OCI-LY7 (cell line): ENCODE data around the gene EPO. TPM values are rescaled to one million over a fixed set of nuclear protein-coding genes. Genes with fewer than 3 reads are reported as not detected.
A peak's percentile ranks its signal among the peaks of the same experiment; 100 is the strongest.

Experiments used
- BruUV-seq: library from RNA; stranded (reverse); fragments of 400-500 nt; replicated peaks from 2 replicates; lab custom pipeline; 2021; lab: Mats Ljungman, UMichigan
- CTCF ChIA-PET: fragments of 300-600 bp; sonication (Branson Sonifier 250); formaldehyde crosslinking; loops from one replicate; lab custom pipeline; 2022; ENCODE audit warnings: antibody characterized with exemption; ENCODE audit not compliant: unreplicated experiment; lab: Charles Lee
- POLR2A ChIA-PET: fragments of 300-600 bp; sonication (Branson Sonifier 250); formaldehyde crosslinking; loops from one replicate; lab custom pipeline; 2022; ENCODE audit warnings: antibody characterized with exemption; lab: Charles Lee
- DNase-seq: peaks from one replicate; pipeline ENCODE4 v3.0.0-alpha.2; 2015; ENCODE audit warnings: low spot score
- H2AFZ ChIP-seq: fragments of 200-600 bp; sonication (generic), shearing (Covaris generic); 2 replicates; pipeline ENCODE4 v1.6.1; 2014; ENCODE audit warnings: mild to moderate bottlenecking, antibody characterized with exemption, low read length, moderate library complexity
- H3K27ac ChIP-seq: fragments of 200-600 bp; sonication (generic); 2 replicates; pipeline ENCODE4 v1.5.1; 2014; ENCODE audit warnings: mixed run types, low read depth, mild to moderate bottlenecking, moderate library complexity, low read length, inconsistent platforms; ENCODE audit not compliant: poor library complexity, severe bottlenecking
- H3K36me3 ChIP-seq: fragments of 200-600 bp; sonication (generic); 2 replicates; pipeline ENCODE4 v1.6.1; 2014; ENCODE audit warnings: mild to moderate bottlenecking, antibody characterized with exemption, low read length, moderate library complexity, mixed read lengths; ENCODE audit not compliant: insufficient read depth
- H3K4me1 ChIP-seq: fragments of 200-600 bp; sonication (generic); 2 replicates; pipeline ENCODE4 v1.5.1; 2014; ENCODE audit warnings: mild to moderate bottlenecking, low read length; ENCODE audit not compliant: insufficient read depth, poor library complexity, severe bottlenecking
- H3K4me2 ChIP-seq: fragments of 200-600 bp; sonication (generic); 2 replicates; pipeline ENCODE4 v1.6.1; 2014; ENCODE audit warnings: mild to moderate bottlenecking, low read length
- H3K4me3 ChIP-seq: fragments of 200-600 bp; sonication (generic); 2 replicates; pipeline ENCODE4 v1.5.1; 2014; ENCODE audit warnings: mild to moderate bottlenecking, low read depth, low read length; ENCODE audit not compliant: poor library complexity, severe bottlenecking
- H3K79me2 ChIP-seq: fragments of 200-600 bp; sonication (generic); 2 replicates; pipeline ENCODE4 v1.6.1; 2016; ENCODE audit warnings: low read depth, mild to moderate bottlenecking, low read length, moderate library complexity, mixed read lengths; ENCODE audit not compliant: insufficient read depth
- H3K9me2 ChIP-seq: fragments of 200-600 bp; sonication (generic); 2 replicates; pipeline ENCODE4 v1.6.1; 2016; ENCODE audit warnings: mild to moderate bottlenecking, low read length, mixed read lengths; ENCODE audit not compliant: insufficient read depth
- H3K9me3 ChIP-seq: fragments of 200-600 bp; sonication (generic); 2 replicates; pipeline ENCODE4 v1.6.1; 2014; ENCODE audit warnings: mild to moderate bottlenecking, mixed run types, low read length, mixed read lengths
- H4K20me1 ChIP-seq: fragments of 200-600 bp; sonication (generic); 2 replicates; pipeline ENCODE4 v1.6.1; 2014; ENCODE audit warnings: mild to moderate bottlenecking, antibody characterized with exemption, low read length, moderate library complexity, mixed read lengths; ENCODE audit not compliant: insufficient read depth
- CTCF ChIP-seq: fragments of 200-600 bp; sonication (generic); conservative IDR thresholded peaks from 2 replicates; pipeline ENCODE4 v1.5.1; 2014; ENCODE audit warnings: mild to moderate bottlenecking, antibody characterized with exemption, low read length, moderate library complexity, mixed read lengths
- EZH2phosphoT487 ChIP-seq: fragments of 200-600 bp; sonication (generic); IDR thresholded peaks from 2 replicates; pipeline ENCODE4 v1.6.1; 2018; ENCODE audit warnings: low read depth, borderline replicate concordance, mild to moderate bottlenecking, mixed run types, antibody characterized with exemption, low read length, moderate library complexity, mixed read lengths
- intact Hi-C: fragments of 100-400 bp; cut with micrococcal nuclease; formaldehyde crosslinking; loops from one replicate; pipeline ENCODE4 v1.10.0; 2022; ENCODE audit not compliant: unreplicated experiment
- total RNA-seq, 2 experiments: library from RNA; depleted of rRNA in 1 of 2; stranded (reverse); fragments of >200 nt in 1 of 2; shearing (Covaris generic) in 1 of 2; gene quantifications; 2 replicates each; pipeline ENCODE4 v1.2.3, GENCODE V29; 2014 to 2022

Gene EPO
- total RNA-seq, 2 experiments from 2014 or later: 0.13 TPM; not detected in 1

- H3K4me1 ChIP-seq: peaks cover 18% of the 10 kb centered on the region
- TSS peak; percentile 92 for BruUV-seq
- H3K27ac ChIP-seq: peak overlapping the region; percentile 88
- DNase-seq: peak; percentile 83
- peak overlapping the region; percentile 81 for H2AFZ ChIP-seq
- 0 out of 2 replicates have a peak, but pooled peaks cover 6% of the 10 kb centered on the region for H4K20me1 ChIP-seq
- no peaks in the 10 kb centered on the region for H3K9me2 ChIP-seq
- peaks cover 25% of the 10 kb centered on the region for H3K79me2 ChIP-seq
- ChIA-PET CTCF (interaction anchor here (0.9 to 1.7 kb wide), 6 partner anchors 9 to 483 kb away, joined by 3 to 6 read pairs (median 4); partner anchors contain the start of genes MOSPD3 and SLC12A9), POLR2A (interaction anchor here (0.6 to 2.4 kb wide), 19 partner anchors 9 to 523 kb away, joined by 3 to 28 read pairs (median 3); partner anchors contain the start of genes FBXO24, LRCH4, MOSPD3 and SLC12A9)
- H3K9me3 ChIP-seq: no peaks in the 10 kb centered on the region
- H3K4me3 ChIP-seq: peak overlapping the region; percentile 99
- H3K4me2 ChIP-seq: peak overlapping the region; percentile 97
- TF ChIP-seq EZH2phosphoT487: no peak
- TF ChIP-seq CTCF: peak; percentile 88
- intact Hi-C loops: loop anchor here (1.0 to 5.0 kb wide), 3 partner anchors 20 to 147 kb away; partner anchors contain the start of gene SLC12A9
- peaks cover 28% of the 10 kb centered on the region for H3K36me3 ChIP-seq
Observed at GRCh38 chr7:100705320-100705752, 14.9 kb upstream of the EPO start.

DNA sequence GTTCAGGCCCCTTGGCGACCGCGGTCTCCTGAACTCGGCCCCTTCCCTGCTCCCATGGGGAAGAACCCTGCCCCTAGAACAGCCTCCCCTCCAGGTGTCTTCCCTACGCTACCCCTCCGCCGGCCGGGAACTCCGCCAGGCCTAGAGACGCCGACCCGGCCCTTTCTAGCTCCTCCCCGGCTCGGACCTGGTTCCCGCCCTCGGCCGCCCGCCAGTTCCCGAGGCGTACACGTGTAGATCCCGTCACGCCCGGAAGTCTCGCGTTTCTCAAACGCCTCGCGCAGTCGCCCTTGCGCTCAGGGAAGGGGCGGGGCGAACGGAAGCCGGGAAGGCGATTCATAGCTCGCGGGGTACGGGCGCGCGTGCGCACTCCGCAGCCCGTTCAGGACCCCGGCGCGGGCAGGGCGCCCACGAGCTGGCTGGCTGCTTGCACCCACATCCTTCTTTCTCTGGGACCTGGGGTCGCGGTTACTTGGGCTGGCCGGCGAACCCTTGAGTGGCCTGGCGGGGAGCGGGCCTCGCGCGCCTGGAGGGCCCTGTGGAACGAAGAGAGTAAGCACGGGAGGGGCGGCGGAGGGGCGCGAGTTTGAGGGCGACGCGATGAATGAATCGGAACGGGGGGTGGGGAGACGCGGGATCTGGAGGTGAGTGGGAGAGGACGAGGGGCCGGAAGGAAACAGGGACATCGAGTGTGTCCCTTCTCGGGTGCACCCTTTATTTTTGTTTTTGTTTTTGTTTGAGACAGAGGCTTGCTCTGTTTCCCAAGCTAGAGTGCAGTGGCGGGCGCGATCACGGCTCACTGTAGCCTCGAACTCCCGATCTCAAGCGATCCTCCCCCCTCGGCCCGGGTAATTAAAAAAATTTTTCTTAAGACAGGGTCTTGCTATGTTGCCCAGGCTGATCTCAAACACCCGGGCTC lies 14.3 kb upstream of the EPO start, which contains the start of gene POP7:
Gene POP7 (plus strand): TSS at position 369 of the 919 bp plus-strand sequence. CDS start 710 bp downstream, outside the sequence.
- peak within 1 kb of the TSS; percentile 88 for H3K27ac ChIP-seq
- H3K79me2 ChIP-seq: peaks cover 25% of the 10 kb centered on the region
- H3K36me3 ChIP-seq: peaks cover 28% of the 10 kb centered on the region
- peak within 1 kb of the TSS; percentile 99 for H3K4me3 ChIP-seq
- H3K4me2 ChIP-seq: peak within 1 kb of the TSS; percentile 97
- BruUV-seq: TSS peak; percentile 91
- no peak for TF ChIP-seq EZH2phosphoT487
- TF ChIP-seq CTCF: no peak
- ChIA-PET POLR2A (interaction anchor here (0.6 to 2.4 kb wide), 22 partner anchors 8 to 1268 kb away, joined by 3 to 28 read pairs (median 3); partner anchors contain the start of genes FBXO24, LRCH4, MOSPD3 and SAP25), CTCF (interaction anchor here (0.6 to 1.7 kb wide), 9 partner anchors 10 to 631 kb away, joined by 3 to 13 read pairs (median 4); partner anchors contain the start of genes MOSPD3 and SLC12A9)
- H3K9me3 ChIP-seq: no peaks in the 10 kb centered on the region
- intact Hi-C loops: loop anchor here (1.0 to 5.0 kb wide), 3 partner anchors 19 to 146 kb away; partner anchors contain the start of gene SLC12A9
- no peaks in the 10 kb centered on the region for H3K9me2 ChIP-seq
- H3K4me1 ChIP-seq: peaks cover 18% of the 10 kb centered on the region
- peak within 1 kb of the TSS; percentile 81 for H2AFZ ChIP-seq
- H4K20me1 ChIP-seq: 0 out of 2 replicates have a peak, but pooled peaks cover 6% of the 10 kb centered on the region
- DNase-seq: peak; percentile 99
